Activated gamma-delta T cell treated with anti-CD3 and anti-CD28 coated beads, Interleukin-2, amount 50 U/mL, for 16 hours (primary cell): Measurements from ENCODE around the gene FAM200B.
A peak's percentile ranks its signal among the peaks of the same experiment; 100 is the strongest.
"Not testable (repeated sequence)": the region's sequence is repeated elsewhere in the genome, so short reads cannot be mapped to it uniquely, and the experiment has no call there.

ENCODE experiments used
- DNase-seq: peaks from one replicate; pipeline ENCODE4 v3.0.0-alpha.2; 2020; ENCODE audit warnings: low read depth

Gene FAM200B

DNA sequence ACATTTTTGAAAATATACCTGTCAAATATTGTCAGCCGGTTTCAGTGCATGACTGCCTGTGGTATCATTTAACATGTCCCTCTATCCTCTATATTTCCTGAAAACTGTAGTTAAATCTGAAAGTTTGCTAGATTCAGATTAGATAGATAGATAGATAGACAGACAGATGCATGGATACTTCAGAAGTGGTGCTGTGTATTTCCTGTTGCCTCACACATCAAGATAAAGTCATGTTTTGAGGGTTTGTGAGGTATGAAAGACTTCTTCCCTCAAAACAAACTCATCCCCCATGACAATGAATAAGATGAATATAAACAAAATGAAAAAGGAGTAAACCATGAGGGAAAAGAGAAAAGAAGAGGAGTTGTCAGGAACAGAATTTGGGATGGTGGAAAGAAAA, 15.2 kb downstream of the FAM200B start:
- no peak for DNase-seq

DNA sequence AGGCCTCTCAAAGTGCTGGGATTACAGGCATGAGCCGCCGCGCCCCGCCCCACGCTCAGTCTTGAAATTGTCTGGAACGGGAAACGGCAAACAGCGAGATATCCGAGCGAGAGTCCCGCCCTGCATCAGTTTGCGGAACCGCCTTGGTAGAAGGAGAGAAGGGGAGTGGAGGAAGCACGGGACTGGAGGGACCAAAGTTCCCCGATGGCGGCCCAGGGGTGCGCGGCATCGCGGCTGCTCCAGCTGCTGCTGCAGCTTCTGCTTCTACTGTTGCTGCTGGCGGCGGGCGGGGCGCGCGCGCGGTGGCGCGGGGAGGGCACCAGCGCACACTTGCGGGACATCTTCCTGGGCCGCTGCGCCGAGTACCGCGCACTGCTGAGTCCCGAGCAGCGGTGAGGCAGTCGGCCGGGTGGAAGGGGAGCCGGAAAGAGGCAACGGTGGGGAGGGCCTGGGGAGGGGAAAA, 21.3 kb downstream of the FAM200B start, which contains the start of gene BST1:
TSS of gene BST1 (plus strand) at position 125 of the 463 bp plus-strand sequence. CDS start at position 205, 80 bp downstream.
- DNase-seq = peak; percentile 22

DNA sequence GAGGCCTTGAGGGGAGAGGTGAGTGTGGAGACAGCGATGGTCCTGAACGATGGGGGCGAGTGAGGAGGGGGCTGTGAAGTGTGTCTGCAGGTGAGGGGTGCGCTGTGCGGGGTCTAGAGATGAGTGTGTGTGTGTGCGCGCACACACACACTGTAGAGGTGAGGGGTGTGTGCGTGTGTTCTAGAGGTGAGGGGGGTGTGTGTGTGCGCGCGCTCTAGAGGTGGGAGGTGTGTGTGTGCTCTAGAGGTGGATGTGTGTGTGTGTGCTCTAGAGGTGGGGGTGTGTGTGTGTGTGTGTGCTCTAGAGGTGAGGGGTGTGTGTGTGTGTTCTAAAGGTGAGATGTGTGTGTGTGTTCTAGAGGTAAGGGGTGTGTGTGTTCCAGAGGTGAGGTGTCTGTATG, 21.8 kb downstream of the FAM200B start:
- DNase-seq = no peak

DNA sequence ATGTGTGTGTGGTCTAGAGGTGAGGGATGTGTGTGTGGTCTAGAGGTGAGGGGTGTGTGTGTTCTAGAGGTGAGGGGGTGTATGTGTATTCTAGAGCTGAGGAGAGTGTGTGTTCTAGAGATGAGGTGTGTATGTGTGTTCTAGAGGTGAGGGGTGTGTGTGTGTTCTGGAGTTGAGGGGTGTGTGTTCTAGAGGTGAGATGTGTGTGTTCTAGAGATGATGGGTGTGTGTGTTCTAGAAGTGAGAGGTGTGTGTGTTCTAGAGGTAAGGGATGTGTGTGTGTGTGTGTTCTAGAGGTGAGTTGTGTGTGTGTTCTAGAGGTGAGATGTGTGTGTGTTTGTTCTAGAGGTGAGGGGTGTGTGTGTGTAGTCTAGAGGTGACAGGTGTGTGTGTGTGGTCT, 22.5 kb downstream of the FAM200B start:
- DNase-seq = no peak

DNA sequence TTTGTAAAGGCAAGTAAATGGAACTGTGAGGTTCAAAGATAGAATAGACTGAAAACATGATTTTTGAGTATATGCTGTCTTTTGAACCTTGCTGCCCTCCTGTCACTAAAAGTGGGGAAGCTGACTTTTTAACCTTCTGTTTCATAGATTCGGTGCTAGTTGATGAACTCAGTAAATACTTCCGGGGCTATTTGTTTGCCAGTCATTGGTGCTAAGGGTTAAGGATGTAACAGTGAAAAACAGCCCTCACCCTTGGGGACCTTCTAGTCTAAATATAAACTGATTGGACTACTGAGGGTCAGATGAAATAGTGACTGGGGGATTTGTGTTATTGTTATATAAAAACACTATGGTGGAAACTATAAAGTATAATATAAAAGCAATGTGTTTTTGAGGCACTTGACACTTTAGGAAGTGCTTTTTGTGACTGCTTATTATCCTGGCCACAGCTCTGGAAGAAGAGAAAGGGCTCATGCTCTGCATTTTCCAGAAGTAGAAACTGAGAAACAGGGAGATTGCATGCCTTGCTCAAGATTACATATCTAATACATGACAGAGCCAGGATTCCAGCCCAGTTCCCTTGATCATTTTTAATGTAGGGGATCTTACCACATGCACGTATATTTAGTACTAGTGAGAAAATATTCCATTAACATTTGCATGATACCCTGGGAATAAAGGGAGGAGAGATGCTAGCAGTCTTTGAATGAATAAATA, 25.2 kb downstream of the FAM200B start:
- DNase-seq = no peak

DNA sequence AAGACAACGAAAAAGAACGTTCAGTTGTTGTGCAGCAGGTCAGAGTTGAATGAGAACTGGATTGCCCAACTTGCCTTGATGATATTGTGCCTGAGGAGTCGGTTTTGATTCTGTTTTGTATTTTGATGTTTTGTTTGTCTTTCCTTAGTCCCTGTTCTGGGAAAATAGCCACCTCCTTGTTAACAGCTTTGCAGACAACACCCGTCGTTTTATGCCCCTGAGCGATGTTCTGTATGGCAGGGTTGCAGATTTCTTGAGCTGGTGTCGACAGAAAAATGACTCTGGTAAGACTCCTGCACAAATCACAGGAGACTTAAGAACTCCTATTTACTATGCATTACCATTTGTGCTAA, 25.7 kb downstream of the FAM200B start:
- no peak for DNase-seq

DNA sequence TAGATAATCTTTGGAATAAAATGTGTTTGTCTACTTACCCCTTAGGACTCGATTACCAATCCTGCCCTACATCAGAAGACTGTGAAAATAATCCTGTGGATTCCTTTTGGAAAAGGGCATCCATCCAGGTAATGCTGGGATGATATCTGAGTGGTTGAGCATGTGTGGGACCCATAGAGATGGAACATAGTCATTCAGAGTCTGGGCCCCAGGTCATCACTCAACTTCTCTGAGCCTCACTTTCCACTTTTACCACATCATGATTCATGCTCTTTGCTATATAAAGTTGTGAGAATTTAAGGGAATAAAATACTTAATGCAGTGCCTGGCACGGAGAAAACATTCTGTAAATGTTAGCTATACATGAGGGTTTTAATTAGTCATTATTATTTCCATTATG, 30.1 kb downstream of the FAM200B start:
- DNase-seq = no peak

DNA sequence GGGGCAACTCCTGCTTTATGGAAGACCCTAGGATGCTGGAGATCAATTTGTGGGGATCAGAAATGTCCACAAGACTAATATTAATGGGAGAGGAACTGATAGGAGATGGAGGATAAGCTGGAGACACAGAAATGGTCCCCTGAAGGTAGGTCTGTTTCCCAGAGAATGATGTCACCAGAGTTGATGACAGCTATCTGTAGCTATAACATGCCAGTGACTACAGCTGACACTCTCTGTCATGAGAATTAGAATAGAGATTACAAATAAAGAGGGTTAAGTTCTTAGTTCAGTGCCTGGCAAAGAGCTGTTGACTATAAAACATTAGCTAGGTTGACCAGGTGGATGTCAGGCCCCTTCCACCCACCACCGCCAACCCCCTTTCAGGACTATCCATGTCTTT, 30.6 kb downstream of the FAM200B start:
- no peak for DNase-seq

DNA sequence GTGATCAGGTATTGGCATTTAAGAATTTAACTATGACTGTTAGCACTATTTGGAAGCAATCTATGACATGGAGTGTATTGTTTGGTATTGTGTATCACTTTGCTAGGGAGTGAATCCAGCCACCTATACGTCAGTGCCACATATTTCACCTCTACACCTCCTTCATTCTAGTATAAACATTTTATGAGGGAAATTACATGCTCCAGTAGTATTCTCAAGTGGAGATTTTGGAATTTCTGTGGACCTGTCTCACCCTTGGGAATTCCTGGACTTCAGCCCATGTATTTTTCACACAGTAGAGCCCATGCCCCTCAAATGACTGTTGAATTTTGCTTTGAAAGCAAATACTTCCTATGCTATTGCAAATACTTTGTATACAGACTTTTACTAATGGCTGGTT, 32.5 kb downstream of the FAM200B start:
- no peak for DNase-seq

DNA sequence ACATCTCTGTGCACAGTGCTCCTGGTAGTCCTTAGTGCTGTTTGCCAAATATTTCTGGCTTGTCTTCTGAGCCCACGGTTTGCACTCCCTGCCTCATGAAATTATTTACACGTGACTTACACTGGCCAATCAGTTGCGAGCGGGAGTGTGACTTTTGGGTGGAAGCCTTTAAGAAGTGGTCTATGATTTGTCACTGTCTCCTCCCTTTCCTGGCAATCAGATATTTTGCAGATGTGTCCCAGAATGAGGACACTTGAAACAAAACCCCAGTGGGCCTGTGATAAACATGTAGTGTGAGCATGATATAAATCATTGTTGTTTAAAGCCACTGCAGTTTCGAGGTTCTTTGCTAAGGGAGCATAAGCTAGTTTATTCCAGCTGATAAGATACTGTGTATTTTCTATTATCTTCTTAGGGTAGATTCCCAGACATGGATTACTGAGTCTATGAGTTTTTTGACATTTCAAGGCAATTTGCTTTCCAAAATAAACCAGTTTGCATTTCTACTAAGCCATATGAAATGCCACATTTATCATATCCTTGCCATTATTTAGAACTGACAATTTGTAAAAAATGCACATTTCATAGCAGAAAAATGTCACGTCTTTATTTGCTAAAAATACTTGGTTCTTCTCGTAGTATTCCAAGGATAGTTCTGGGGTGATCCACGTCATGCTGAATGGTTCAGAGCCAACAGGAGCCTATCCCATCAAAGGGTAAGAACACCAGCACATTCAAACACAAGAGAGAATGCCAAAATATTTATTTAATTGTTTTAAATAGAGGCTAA, 33.2 kb downstream of the FAM200B start:
- DNase-seq = no peak

DNA sequence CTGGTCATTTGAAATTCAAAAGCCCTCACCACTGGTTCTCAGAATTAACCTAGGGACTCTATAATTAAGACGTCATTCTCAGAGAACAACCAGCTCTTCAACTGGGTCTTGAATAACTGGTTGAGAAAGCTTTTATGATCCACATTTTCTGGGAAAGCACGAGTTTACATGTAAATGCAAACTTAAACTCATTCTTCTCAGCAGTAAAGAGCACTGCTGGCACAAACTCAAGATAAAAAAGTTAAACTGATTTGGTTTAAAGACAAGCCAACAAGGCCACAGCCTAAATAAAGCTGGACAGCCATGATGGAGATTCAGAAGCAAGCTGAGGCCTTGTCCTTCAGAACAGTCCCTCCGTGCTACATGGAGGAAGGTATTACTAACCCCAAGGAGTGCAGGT, 34.5 kb downstream of the FAM200B start:
- DNase-seq = no peak

DNA sequence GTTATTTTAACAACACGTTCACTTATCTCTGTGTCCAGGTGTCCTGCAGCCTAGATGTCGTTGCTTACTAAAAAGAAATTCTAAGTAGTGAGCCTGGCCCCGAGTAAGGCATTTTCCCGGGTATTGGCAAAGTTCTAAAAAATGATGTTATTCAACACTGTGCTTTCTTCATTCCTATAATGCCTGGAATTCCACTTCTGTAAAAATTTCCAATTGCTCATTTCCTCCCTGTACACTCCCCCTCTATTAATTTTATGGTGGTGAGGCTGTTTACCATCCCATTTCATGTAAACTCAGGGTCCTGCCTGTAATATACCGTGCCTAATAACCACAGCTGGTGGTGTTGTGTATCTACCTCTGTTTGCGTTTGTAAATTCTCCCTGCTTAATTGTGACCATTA, 35.5 kb downstream of the FAM200B start:
- DNase-seq = no peak

DNA sequence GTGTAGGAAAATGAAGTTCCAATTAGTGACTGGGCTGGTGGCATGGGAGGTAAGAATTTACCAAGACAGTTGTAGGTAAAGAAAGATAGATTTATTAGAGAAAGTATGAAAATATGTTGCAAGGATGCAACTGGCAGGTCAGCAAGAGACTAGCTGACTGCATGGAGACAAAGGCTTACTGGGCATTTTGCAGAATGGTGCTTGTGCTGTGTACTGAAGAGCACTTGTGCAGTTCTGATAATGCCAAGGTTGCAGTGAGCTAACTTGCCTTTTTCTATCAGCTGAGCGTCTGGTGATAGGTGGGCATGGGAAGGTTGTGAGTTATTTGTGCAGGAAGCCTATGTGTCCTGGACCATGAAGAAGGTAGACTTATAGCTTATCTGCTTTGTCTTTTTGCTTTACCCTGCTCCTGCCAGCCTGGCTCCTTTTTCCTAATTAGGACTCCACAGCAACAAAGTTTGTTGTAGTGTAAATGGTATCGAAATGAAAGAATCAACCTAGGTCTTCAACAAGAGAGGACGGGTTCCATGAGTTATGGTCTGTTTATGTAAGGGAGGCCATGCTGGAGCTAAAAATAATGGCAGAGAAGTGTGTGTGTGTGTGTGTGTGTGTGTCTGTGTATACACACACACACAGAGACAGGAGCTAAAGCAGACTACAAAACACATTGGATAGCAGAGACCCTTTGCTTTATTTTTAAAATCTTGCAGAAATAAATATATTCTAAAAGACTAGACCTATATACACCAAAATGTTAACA, 36.2 kb downstream of the FAM200B start:
- DNase-seq = no peak

DNA sequence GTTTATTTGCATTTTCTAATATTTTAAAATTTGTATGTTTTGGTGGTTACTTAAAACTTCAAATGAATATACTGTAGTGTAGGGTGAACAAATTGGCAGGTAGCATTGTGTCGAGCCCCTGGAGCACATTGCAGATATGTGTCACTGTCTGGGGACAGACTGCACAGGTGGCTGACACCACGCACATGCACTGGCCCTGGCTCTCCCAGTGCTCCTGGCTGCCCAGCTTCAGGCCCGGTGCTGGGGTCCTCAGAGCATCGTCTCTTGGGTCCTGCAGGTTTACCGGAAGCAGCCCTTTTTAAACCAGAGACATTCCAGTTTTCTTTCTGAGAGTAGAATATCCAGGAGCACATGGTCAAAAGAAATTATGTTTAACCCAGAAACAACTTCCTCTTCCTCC, 36.8 kb downstream of the FAM200B start:
- DNase-seq = no peak

DNA sequence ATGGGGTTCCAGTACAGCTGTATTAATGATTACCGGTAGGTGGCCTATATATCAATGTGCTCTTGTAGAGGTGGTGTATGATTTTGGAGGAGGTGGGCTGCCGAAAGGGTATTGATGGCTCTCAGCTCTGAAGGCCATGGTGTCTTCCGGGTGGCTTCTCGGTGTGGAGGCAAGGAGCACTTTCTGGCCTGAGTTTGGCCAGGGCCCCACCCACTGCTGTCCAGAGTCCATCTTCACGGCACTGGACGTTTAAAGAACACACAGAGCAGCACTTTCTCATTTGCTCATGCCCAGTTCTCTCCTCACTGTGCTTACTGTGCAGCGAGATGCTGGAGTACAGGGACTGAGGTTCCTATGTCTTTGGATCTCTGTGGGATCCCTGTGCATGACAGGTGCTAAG, 37.3 kb downstream of the FAM200B start:
- DNase-seq = no peak

DNA sequence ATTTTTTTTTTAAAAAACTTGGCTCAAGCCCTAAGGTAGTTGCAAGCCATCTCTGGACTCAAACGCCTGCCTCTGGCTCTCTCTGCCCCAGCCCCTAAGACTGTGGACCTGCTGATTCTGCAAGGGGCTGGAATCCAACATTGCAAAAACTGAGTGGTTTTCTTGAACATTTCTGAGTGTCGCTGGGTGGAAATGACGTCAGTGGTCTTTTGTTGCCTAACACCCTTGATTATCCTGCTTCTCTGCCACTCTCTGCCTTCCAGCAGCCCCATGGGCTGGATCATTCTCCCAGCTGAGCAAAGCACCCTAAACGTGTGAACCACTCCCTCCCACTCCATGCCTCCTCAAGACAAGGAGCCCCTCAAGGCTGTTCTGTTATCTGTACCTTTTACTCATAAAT, 37.9 kb downstream of the FAM200B start:
- no peak for DNase-seq

DNA sequence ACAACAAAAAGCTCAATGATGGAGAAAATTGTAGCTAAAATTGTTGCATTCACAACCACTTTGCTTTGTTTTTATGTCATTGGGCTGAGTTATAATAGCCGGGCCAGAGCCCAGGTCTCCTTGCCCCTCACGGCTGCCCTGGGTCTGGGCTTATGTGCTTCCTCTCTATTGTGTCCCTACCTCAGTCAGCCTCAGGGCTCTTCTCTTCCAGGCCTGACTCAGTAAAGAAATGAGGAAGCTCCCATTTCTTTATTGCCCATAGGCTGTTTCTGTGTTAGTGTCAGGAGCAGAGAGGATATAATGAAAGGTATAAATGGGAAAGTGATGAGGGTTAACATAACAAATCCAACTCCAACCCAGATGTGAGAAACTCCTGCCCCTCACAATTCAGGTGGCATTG, 39.2 kb downstream of the FAM200B start:
- DNase-seq = no peak

DNA sequence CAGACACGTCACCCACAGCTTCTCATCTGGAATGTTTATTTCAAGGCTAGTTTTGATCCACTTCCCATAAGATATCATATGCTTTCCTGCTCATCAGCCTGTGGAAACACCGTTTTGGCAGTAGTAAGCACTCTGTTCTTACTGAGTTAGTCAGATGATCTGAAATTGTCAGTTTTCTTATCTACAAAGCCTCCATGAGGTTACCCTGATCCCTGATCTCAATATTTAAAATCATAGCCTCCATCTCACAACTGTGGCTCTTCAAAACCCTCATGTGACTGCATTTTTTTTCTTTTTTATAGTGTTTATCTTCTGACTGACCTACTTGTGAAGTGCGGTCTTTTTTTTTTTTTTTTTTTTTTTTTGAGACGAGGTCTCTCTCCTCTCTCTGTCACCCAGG, 44.0 kb downstream of the FAM200B start:
- no peak for DNase-seq

DNA sequence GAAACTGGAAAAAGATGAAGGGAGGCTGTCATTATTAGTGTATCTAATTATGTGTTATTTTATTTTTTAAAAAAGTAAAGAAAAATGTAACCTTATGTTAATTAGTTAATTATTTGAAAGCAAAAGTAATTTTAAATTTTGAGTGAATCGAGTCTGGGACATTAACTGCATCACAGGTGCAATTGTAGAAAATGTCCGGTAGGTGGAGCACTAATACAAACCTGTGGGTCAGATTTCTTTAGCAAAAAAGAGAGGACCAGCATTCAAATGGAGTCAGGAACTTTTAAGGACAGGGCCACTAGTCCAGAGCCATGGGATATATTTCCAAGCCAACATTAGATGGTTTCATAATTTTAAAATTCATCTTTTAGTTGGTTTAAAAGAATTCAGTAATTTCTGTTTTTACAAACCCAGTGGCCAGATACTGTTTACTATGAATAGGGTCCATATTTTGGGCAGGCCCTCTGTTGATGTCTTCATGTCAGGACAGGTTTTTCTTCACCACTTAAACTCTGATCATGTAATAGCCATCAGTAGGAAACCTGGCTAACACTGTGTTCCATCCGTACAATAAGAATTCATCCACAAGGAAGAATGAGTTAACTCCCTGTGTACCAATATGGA, 48.4 kb downstream of the FAM200B start:
- peak; percentile 5 for DNase-seq

DNA sequence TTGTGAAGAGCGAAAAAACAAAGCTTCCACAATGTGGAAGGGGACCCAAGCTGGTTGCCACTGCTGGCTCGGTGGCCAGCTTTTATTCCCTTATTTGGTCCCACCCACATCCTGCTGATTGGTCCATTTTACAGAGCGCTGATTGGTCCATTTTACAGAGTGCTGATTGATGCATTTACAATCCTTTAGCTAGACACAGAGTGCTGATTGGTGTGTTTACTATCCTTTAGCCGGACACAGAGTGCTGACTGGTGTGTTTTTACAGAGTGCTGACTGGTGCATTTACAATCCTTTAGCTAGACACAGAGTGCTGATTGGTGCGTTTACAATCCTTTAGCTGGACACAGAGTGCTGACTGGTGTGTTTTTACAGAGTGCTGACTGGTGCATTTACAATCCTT, 51.4 kb downstream of the FAM200B start:
- DNase-seq = not testable (repeated sequence)

DNA sequence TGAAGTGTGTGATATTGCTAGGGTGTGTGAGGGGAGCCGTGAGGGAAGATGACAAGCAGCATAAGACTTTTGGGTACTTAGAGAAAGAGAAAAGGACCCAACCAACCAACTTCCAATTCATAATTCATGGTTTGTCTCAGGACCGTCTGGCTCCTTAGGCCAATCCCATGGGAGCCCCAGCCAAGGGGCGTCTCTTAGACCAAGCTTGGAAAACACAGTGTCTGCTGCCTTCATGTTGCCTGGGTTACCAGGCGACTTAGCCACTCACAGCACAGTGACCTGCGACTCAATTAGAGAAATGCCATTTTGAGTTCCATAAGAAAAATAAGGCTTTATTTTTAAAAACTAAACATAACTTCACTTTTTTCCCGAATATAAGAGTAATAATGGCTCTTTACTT, 53.9 kb downstream of the FAM200B start:
- no peak for DNase-seq

DNA sequence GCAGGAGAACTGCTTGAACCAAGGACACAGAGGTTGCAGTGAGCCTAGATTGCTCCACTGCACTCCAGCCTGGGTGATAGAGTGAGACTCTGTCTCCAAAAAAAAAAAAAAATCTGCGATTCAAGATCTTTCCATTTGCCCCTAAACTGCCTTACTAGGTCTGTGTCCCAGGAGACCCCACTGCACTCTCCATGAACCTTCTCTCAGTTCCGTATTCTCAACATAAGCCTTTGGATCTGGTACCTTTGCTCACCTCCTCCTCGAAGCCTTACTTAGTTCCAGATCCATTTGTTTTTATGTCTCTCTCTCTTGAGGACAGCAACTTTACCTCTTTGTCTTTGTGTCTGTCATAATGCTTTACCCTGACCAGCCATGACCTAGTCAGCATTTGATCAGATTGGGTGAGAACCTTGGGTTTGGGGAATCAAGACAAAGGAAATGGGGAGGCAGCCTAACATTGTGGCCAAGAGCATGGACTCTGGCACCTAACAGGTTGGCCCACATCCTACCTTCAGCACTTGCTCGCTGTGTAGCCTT, 55.0 kb downstream of the FAM200B start:
- DNase-seq = no peak
